Fibroblast of skin of abdomen (primary cell): ENCODE data around the gene ALPI.

Experiments
- DNase-seq: peaks from one replicate; pipeline ENCODE4 v3.0.0-alpha.2; 2013

Gene ALPI

DNA sequence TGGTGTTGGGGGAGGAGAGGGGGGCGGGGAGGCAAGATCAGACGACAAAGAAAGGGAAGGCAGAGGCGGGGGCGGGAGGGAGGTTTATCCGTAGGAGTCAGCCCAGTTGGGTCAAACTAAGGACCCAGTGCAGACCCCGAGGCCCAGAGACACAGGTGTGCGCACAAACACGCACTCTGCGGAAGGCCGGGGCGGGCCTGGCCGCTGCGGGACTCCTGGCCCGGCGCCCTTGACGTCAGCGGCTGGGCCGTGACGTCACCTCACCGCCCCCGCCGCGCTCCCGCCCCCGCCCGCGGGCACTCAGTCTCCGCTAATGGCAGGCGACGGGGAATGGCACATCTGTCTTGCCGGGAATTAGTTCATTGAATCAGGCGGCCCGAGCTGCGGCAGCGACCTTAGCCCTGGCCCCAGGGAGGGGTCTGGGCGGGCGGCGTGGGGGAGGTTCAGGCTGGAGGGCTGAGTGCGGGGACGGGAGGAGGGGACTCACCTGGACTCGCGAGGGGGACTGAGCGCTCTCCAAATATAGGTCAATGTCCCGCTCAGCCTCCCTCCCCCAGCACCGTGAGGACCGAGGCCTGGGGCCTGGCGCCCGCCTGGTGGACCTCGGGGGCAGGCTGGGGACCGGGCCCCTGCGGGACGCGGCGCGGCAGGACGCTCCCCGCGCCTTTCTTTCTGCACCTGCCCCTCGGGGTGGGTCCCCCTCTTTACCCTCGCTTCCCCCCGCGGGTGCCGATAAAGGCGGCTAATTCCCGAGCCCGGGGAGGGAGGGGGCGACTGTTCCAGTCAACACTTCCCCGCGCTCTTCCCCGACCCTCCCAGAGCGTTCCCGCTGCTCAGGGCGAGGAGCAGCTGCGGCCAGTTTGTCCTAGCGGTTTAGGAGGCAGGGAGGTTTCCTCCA, 47.2 kb downstream of the ALPI start:
- DNase-seq, result no peak

GRCh38 chr2:232503809-232504323, 47.9 kb downstream of the ALPI start:
- DNase-seq, result no peak

- DNase-seq, result no peak
Observed at GRCh38 chr2:232504438-232504837, 48.5 kb downstream of the ALPI start.

DNA sequence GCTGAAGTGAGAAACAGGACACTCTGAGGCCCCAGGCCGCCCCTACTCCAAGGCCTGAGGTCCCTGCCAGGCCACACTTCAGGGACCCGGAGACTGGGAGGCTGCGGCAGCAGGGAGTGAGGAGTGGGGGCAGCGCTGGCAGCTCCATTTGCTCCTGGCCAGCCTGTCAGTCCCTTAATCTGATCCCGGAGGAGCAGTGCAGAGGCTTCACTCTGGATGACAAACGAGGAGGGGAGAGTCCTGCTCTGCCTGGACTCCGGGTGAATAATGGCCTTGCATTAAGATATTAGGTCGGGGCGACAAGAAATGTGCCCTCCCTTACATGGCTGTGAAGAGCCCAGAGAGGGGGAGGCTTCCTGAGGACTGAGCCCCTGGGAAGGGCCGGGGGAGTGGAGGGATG, 49.9 kb downstream of the ALPI start:
- no peak for DNase-seq

DNA sequence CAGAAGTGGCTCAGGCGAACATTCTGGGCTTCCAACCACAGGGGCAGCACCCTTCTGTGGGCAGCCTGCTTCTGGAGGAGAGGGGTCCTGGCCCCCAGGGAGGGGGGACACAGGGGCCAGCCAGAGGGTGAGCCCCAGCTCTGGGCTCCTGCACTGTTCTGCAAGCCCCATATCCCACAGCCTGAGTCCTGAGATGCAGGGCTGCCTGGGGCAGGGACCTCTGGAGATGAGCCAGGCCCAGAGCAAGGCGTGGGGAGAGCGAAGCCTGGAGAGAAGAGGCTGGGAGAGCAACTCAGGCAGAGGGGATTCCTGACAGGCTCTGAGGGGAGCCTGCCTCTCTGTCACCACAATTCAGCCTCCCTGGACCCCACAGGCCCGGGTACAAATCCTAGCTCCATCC, 50.8 kb downstream of the ALPI start:
- no peak for DNase-seq

GRCh38 chr2:232508251-232508650, 52.3 kb downstream of the ALPI start:
- DNase-seq, result no peak
